H1 (cell line): Measurements from ENCODE around the gene LDLRAD3.

ENCODE experiments used
- ATF3 ChIP-seq: IDR thresholded peaks from 2 replicates; pipeline ENCODE4 v1.6.1; 2011; ENCODE audit warnings: low read depth, mild to moderate bottlenecking, low read length; ENCODE audit not compliant: insufficient read depth
- CREB1 ChIP-seq: IDR thresholded peaks from 2 replicates; pipeline ENCODE4 v1.6.1; 2012; ENCODE audit warnings: inconsistent platforms
- CTCF ChIP-seq, 3 experiments: IDR thresholded peaks; 1 replicate in 2 of 3; 2 replicates in 1 of 3; pipeline versions ENCODE4 v1.5.1 to v1.6.1; 2011; ENCODE audit warnings: low read length in 3 of 3, mild to moderate bottlenecking in 3 of 3, inconsistent platforms in 2 of 3, low read depth in 1 of 3, moderate library complexity in 1 of 3; ENCODE audit not compliant: insufficient read depth in 1 of 3; ENCODE audit errors: control extremely low read depth in 1 of 3
- EP300 ChIP-seq, 2 experiments: IDR thresholded peaks; 1 replicate in 1 of 2; 2 replicates in 1 of 2; pipeline ENCODE4 v1.6.1; 2011 to 2012; ENCODE audit warnings: low read depth in 2 of 2, low read length in 2 of 2, mild to moderate bottlenecking in 2 of 2, borderline replicate concordance in 1 of 2, inconsistent platforms in 1 of 2, moderate library complexity in 1 of 2
- HDAC2 ChIP-seq, 2 experiments: fragments of 300-600 bp in 1 of 2; sonication (generic) in 1 of 2; IDR thresholded peaks; 2 replicates each; pipeline ENCODE4 v1.6.1; 2011 to 2012; ENCODE audit warnings: low read depth in 2 of 2, low read length in 2 of 2, mild to moderate bottlenecking in 2 of 2, moderate library complexity in 2 of 2, borderline replicate concordance in 1 of 2, inconsistent platforms in 1 of 2
- MAX ChIP-seq: IDR thresholded peaks from 2 replicates; pipeline ENCODE4 v1.6.1; 2012; ENCODE audit warnings: inconsistent platforms
- RXRA ChIP-seq: IDR thresholded peaks from 2 replicates; pipeline ENCODE4 v1.6.1; 2011; ENCODE audit warnings: low read depth, mild to moderate bottlenecking, low read length, moderate library complexity; ENCODE audit not compliant: insufficient read depth
- SIRT6 ChIP-seq: IDR thresholded peaks from one replicate; pipeline ENCODE4 v1.7.1; 2012; ENCODE audit warnings: low read length, inconsistent platforms
- SP1 ChIP-seq: IDR thresholded peaks from 2 replicates; pipeline ENCODE4 v1.6.1; 2011; ENCODE audit warnings: low read depth, low read length
- SRF ChIP-seq: IDR thresholded peaks from 2 replicates; pipeline ENCODE4 v1.6.1; 2011; ENCODE audit warnings: mild to moderate bottlenecking, low read depth, low read length, moderate library complexity
- TEAD4 ChIP-seq: IDR thresholded peaks from 2 replicates; pipeline ENCODE4 v1.6.1; 2012; ENCODE audit warnings: low read depth, low read length, inconsistent platforms, mixed read lengths

- TF ChIP-seq HDAC2 (IDR thresholded peaks at IDR 0.05; ENCODE audit: borderline replicate concordance in 1 of 2, low read depth in 2 of 2, low read length in 2 of 2) (no peak), EP300 (IDR thresholded peaks at IDR 0.05; ENCODE audit: borderline replicate concordance in 1 of 2, low read depth in 2 of 2, low read length in 2 of 2) (no peak), TEAD4 (no peak), MAX (no peak), CTCF (IDR thresholded peaks at IDR 0.05; ENCODE audit: control extremely low read depth in 1 of 3, insufficient read depth in 1 of 3, low read depth in 1 of 3, low read length in 3 of 3) (no peak), SRF (no peak), SIRT6 (no peak), RXRA (no peak), ATF3 (no peak), SP1 (no peak), CREB1 (no peak)
Observed at GRCh38 chr11:36047344-36047743, 103.5 kb downstream of the LDLRAD3 start.
